NB4 (cell line): ENCODE data around the gene PRSS21.
A peak's percentile ranks its signal among the peaks of the same experiment; 100 is the strongest.

Experiments used
- DNase-seq: peaks from one replicate; pipeline ENCODE4 v3.0.0; 2010; ENCODE audit warnings: low read depth
- H3K4me3 ChIP-seq: one replicate; pipeline ENCODE4 v1.5.1; 2011; ENCODE audit warnings: mild to moderate bottlenecking, low read depth, low read length, moderate library complexity
- CTCF ChIP-seq: IDR thresholded peaks from one replicate; pipeline ENCODE4 v1.5.1; 2012; ENCODE audit warnings: low read depth, low read length
- MAX ChIP-seq: IDR thresholded peaks from 2 replicates; pipeline ENCODE4 v1.6.1; 2011; ENCODE audit warnings: low read depth, low read length
- MYC ChIP-seq: IDR thresholded peaks from 2 replicates; pipeline ENCODE4 v1.6.1; 2011; ENCODE audit warnings: low read depth, low read length
- POLR2A ChIP-seq: IDR thresholded peaks from 2 replicates; pipeline ENCODE4 v1.6.1; 2011; ENCODE audit warnings: mild to moderate bottlenecking; ENCODE audit not compliant: insufficient read length; ENCODE audit errors: extremely low read depth

Gene PRSS21

GRCh38 chr16:2790631-2791030 is 26.4 kb upstream of the PRSS21 start:
- DNase-seq: no peak
- TF ChIP-seq POLR2A (no peak), MAX (no peak)
- no peak overlapping the region for H3K4me3 ChIP-seq

DNA sequence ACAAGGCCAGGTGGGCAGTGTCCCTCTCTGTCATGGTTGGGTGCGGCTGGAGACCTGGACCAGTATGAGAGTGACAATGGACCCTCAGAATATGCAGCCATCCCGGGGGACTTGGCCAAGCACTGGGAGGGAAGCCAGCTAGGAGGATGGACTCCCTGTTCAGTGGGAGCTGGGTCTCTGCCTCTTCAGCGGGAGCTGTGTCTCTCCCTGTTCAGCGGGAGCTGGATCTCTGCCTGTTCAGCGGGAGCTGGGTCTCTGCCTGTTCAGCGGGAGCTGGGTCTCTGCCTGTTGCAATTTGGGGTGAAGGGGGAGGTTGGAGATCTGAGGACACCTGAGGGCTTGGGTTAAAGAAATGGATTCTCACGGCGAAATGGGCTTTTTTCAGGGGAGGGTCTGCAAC is 25.9 kb upstream of the PRSS21 start:
- no peak for DNase-seq
- H3K4me3 ChIP-seq: no peak overlapping the region
- no peak for TF ChIP-seq CTCF
- no peak for TF ChIP-seq MYC
- no peak for TF ChIP-seq MAX
- TF ChIP-seq POLR2A: no peak

DNA sequence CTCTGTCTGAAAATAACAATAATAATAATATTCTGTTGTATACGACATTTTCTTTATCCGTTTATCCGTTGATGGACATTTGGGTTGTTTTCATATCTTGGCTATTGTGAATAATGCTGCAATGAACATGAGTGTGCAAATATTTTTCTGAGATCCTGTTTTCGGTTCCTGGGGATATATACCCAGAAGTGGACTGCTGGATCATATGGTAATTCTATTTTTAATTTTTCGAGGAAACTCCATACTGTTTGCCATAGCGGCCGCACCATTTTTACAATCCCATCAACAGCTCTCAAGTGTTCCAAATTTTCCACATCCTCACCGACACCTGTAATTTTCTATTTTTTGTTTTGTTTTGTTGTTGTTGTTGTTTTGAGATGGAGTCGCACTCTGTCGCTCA is 24.1 kb upstream of the PRSS21 start:
- TF ChIP-seq POLR2A: no peak
- no peak for DNase-seq
- no peak overlapping the region for H3K4me3 ChIP-seq

- H3K4me3 ChIP-seq: no peak overlapping the region
- peak; percentile 74 for DNase-seq
- TF ChIP-seq MYC (no peak), CTCF (no peak), MAX (no peak), POLR2A (no peak)
Measured at GRCh38 chr16:2795395-2796143, 21.5 kb upstream of the PRSS21 start.

GRCh38 chr16:2798723-2799204 is 18.3 kb upstream of the PRSS21 start:
- no peak overlapping the region for H3K4me3 ChIP-seq
- no peak for TF ChIP-seq MYC
- no peak for DNase-seq

- TF ChIP-seq CTCF (no peak), MYC (no peak), MAX (no peak), POLR2A (no peak)
- DNase-seq: no peak
- H3K4me3 ChIP-seq: no peak overlapping the region
Measured at GRCh38 chr16:2799205-2799858, 17.7 kb upstream of the PRSS21 start.

DNA sequence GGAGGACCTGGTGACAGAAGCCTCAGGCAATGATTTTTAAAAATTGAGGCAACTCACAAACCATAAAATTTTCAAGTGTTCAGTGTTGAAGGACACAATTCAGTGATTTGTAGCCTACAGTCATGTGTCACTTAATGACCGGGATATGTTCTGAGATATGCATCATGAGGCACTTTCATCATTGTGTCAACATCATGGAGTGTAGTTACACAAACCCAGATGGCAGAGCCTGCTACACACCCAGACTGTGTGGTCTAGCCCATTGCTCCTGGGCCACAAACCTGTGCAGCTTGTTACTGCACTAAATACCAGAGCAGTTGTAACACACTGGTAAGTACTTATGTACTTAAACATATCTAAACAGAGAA is 17.2 kb upstream of the PRSS21 start:
- TF ChIP-seq MAX (no peak), MYC (no peak), POLR2A (no peak), CTCF (no peak)
- H3K4me3 ChIP-seq: no peak overlapping the region
- DNase-seq: no peak
